Astrocyte (in vitro differentiated cells and primary cell): ENCODE results near the gene ELP2. TPM values are rescaled to one million over a fixed set of nuclear protein-coding genes. Genes with fewer than 3 reads are reported as not detected.

Experiments used
- DNase-seq: peaks from one replicate; pipeline ENCODE4 v3.0.0-alpha.2; 2010; ENCODE audit warnings: low read depth
- FAIRE-seq: peaks from 2 replicates; lab custom pipeline; 2011; peaks lifted over from hg19 to GRCh38; lab: Jason Lieb, UNC
- H2AFZ ChIP-seq: 2 replicates; pipeline ENCODE4 v1.6.0; 2012; ENCODE audit warnings: low read depth, low read length, inconsistent platforms
- H3K27ac ChIP-seq: 2 replicates; pipeline ENCODE4 v1.5.1; 2011; ENCODE audit warnings: low read depth, low read length, inconsistent platforms
- H3K27me3 ChIP-seq: 2 replicates; pipeline ENCODE4 v1.6.0; 2011; ENCODE audit warnings: low read length, inconsistent platforms; ENCODE audit not compliant: insufficient read depth
- H3K36me3 ChIP-seq: 2 replicates; pipeline ENCODE4 v1.5.1; 2011; ENCODE audit warnings: low read length, inconsistent platforms; ENCODE audit not compliant: insufficient read depth
- H3K4me1 ChIP-seq: 2 replicates; pipeline ENCODE4 v1.5.1; 2011; ENCODE audit warnings: low read length, inconsistent platforms; ENCODE audit not compliant: insufficient read depth
- H3K4me2 ChIP-seq: 2 replicates; pipeline ENCODE4 v1.6.0; 2012; ENCODE audit warnings: low read length, inconsistent platforms
- H3K4me3 ChIP-seq: 2 replicates; pipeline ENCODE4 v1.5.1; 2011; ENCODE audit warnings: low read depth, mild to moderate bottlenecking, low read length, inconsistent platforms; ENCODE audit not compliant: insufficient read depth
- H3K79me2 ChIP-seq: 2 replicates; pipeline ENCODE4 v1.6.0; 2012; ENCODE audit warnings: mild to moderate bottlenecking, low read length, inconsistent platforms; ENCODE audit not compliant: insufficient read depth
- H3K9ac ChIP-seq: 2 replicates; pipeline ENCODE4 v1.6.0; 2012; ENCODE audit warnings: mild to moderate bottlenecking, low read length, inconsistent platforms
- H3K9me3 ChIP-seq: 2 replicates; pipeline ENCODE4 v1.5.1; 2012; ENCODE audit warnings: low read depth, mild to moderate bottlenecking, low read length, inconsistent platforms; ENCODE audit not compliant: insufficient read depth
- H4K20me1 ChIP-seq: 2 replicates; pipeline ENCODE4 v1.6.0; 2012; ENCODE audit warnings: low read length, inconsistent platforms; ENCODE audit not compliant: insufficient read depth
- H3K27ac Mint-ChIP-seq: one replicate; pipeline ENCODE4 v1.8.0; 2021; ENCODE audit warnings: mild to moderate bottlenecking, mixed read lengths; ENCODE audit not compliant: unreplicated experiment
- H3K27me3 Mint-ChIP-seq: one replicate; pipeline ENCODE4 v1.8.0; 2021; ENCODE audit warnings: low read depth, mixed read lengths; ENCODE audit not compliant: unreplicated experiment
- H3K36me3 Mint-ChIP-seq: one replicate; pipeline ENCODE4 v1.8.0; 2021; ENCODE audit warnings: low read depth, mixed read lengths; ENCODE audit not compliant: unreplicated experiment
- H3K4me1 Mint-ChIP-seq: one replicate; pipeline ENCODE4 v1.8.0; 2021; ENCODE audit warnings: low read depth, mixed read lengths; ENCODE audit not compliant: unreplicated experiment
- H3K4me3 Mint-ChIP-seq: one replicate; pipeline ENCODE4 v1.8.0; 2021; ENCODE audit warnings: mild to moderate bottlenecking, moderate library complexity, mixed read lengths; ENCODE audit not compliant: unreplicated experiment
- H3K9me3 Mint-ChIP-seq: one replicate; pipeline ENCODE4 v1.8.0; 2021; ENCODE audit warnings: mild to moderate bottlenecking, mixed read lengths; ENCODE audit not compliant: unreplicated experiment
- CTCF ChIP-seq: IDR thresholded peaks from 2 replicates; pipeline ENCODE4 v1.5.1; 2011; ENCODE audit warnings: low read depth, mild to moderate bottlenecking, inconsistent platforms, low read length, moderate library complexity; ENCODE audit not compliant: insufficient read depth
- EZH2 ChIP-seq: IDR thresholded peaks from 2 replicates; pipeline ENCODE4 v1.6.1; 2012; ENCODE audit warnings: mild to moderate bottlenecking, low read length, inconsistent platforms; ENCODE audit not compliant: insufficient read depth
- total RNA-seq: library from RNA; stranded (reverse); gene quantifications from 2 replicates; pipeline ENCODE4 v1.2.1, GENCODE V29; 2021

The ELP2 gene
- total RNA-seq, 1 donor from 2014 or later, result 99.8 TPM

- FAIRE-seq (no peak), DNase-seq (no peak)
- Histone ChIP-seq H3K27me3 (no peaks in the 10 kb centered on the region), H3K36me3 (no peaks in the 10 kb centered on the region), H3K9me3 (no peaks in the 10 kb centered on the region), H3K4me1 (no peaks in the 10 kb centered on the region), H3K9ac (no peak overlapping the region), H3K79me2 (no peaks in the 10 kb centered on the region), H2AFZ (no peak overlapping the region), H3K4me3 (no peak overlapping the region), H4K20me1 (no peaks in the 10 kb centered on the region), H3K27ac (no peak overlapping the region), H3K4me2 (no peak overlapping the region)
- no peaks in the 10 kb centered on the region for H3K4me1 Mint-ChIP-seq
- no peaks in the 10 kb centered on the region for H3K9me3 Mint-ChIP-seq
- H3K4me3 Mint-ChIP-seq, result no peak overlapping the region
- peaks cover 9% of the 10 kb centered on the region for H3K27me3 Mint-ChIP-seq
- peaks cover 3% of the 10 kb centered on the region for H3K36me3 Mint-ChIP-seq
- H3K27ac Mint-ChIP-seq, result no peak overlapping the region
- TF ChIP-seq EZH2, result no peak
Observed at GRCh38 chr18:36201765-36202164, 72.1 kb downstream of the ELP2 start.

- no peak for FAIRE-seq
- no peak for DNase-seq
- no peaks in the 10 kb centered on the region for H3K36me3 ChIP-seq
- Mint-ChIP-seq H3K27ac (no peak overlapping the region), H3K4me1 (no peaks in the 10 kb centered on the region), H3K27me3 (peaks cover 8% of the 10 kb centered on the region), H3K4me3 (no peak overlapping the region), H3K36me3 (peaks cover 3% of the 10 kb centered on the region), H3K9me3 (peaks cover 4% of the 10 kb centered on the region)
- H3K27ac ChIP-seq, result no peak overlapping the region
- H3K9ac ChIP-seq, result no peak overlapping the region
- H3K4me2 ChIP-seq, result no peak overlapping the region
- no peak overlapping the region for H3K4me3 ChIP-seq
- H3K27me3 ChIP-seq, result no peaks in the 10 kb centered on the region
- H4K20me1 ChIP-seq, result no peaks in the 10 kb centered on the region
- no peak for TF ChIP-seq CTCF
- TF ChIP-seq EZH2, result no peak
- H3K9me3 ChIP-seq, result no peaks in the 10 kb centered on the region
- H3K4me1 ChIP-seq, result no peaks in the 10 kb centered on the region
- H3K79me2 ChIP-seq, result no peaks in the 10 kb centered on the region
- no peak overlapping the region for H2AFZ ChIP-seq
Observed at GRCh38 chr18:36203360-36203895, 73.7 kb downstream of the ELP2 start.

- FAIRE-seq, result no peak
Observed at GRCh38 chr18:36205166-36205565, 75.5 kb downstream of the ELP2 start.

More at GRCh38 chr18:36205166-36205565, 75.5 kb downstream of the ELP2 start:
- no peak overlapping the region for H2AFZ ChIP-seq
- no peak for TF ChIP-seq EZH2
- no peak for TF ChIP-seq CTCF
- no peaks in the 10 kb centered on the region for H4K20me1 ChIP-seq
- H3K4me1 ChIP-seq, result no peaks in the 10 kb centered on the region
- Mint-ChIP-seq H3K27me3 (peaks cover 3% of the 10 kb centered on the region), H3K4me1 (no peaks in the 10 kb centered on the region), H3K4me3 (no peak overlapping the region), H3K36me3 (peaks cover 2% of the 10 kb centered on the region), H3K27ac (no peak overlapping the region), H3K9me3 (peaks cover 6% of the 10 kb centered on the region)
- no peak overlapping the region for H3K9ac ChIP-seq
- no peak overlapping the region for H3K4me2 ChIP-seq
- H3K4me3 ChIP-seq, result no peak overlapping the region
- H3K36me3 ChIP-seq, result no peaks in the 10 kb centered on the region
- no peak overlapping the region for H3K27ac ChIP-seq
- H3K9me3 ChIP-seq, result no peaks in the 10 kb centered on the region
- no peak for DNase-seq
- H3K27me3 ChIP-seq, result no peaks in the 10 kb centered on the region
- H3K79me2 ChIP-seq, result no peaks in the 10 kb centered on the region
